DOHH2 (cell line): ENCODE data around the gene C13orf46.

ENCODE experiments used
- EZH2phosphoT487 ChIP-seq: fragments of 200-600 bp; sonication (generic); IDR thresholded peaks from 2 replicates; pipeline ENCODE4 v1.6.1; 2017; ENCODE audit warnings: borderline replicate concordance, mild to moderate bottlenecking, antibody characterized with exemption, low read length, moderate library complexity, mixed read lengths
- TF ChIP-seq, protein P1 (sequence below): fragments of 200-600 bp; sonication (generic); IDR thresholded peaks from one replicate; pipeline ENCODE4 v1.5.1; 2014; ENCODE audit warnings: antibody characterized with exemption, mild to moderate bottlenecking, low read depth, low read length; ENCODE audit not compliant: poor library complexity, severe bottlenecking

DNA sequence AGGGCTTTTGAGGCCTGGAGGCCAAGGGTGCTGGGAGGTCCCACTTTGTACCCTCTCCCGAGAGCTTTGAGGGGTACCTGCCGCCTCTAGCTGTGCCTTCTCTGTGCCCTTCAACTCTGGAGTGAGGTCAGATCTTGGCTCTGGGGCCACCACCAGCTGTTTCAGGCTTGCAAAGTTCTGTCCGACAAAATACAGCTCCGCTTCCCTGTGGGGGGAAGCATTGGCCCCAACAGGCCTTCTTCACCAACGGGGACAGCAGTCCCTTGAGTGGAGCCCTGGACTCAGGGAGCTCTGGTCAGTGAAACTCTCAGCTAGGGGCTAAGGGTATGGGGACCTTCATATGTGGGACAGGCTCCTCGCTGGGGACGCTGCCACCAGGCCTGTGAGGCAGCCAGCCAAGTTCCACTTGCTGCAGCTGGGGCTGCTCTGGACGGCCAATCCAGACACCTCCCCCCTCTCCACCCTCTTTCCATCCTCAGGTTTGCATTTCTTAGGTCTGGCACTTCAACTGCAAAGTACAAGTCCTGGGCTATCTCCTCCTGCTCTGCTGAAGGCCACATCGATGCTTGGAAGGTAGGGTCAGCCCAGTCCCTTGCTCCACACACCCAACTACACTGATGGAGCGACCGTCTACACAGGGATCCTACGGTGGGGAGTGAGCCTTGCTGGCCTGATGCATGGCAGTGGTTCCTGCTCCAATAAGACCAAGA lies 46.8 kb downstream of the C13orf46 start:
- TF ChIP-seq, protein P1, sequence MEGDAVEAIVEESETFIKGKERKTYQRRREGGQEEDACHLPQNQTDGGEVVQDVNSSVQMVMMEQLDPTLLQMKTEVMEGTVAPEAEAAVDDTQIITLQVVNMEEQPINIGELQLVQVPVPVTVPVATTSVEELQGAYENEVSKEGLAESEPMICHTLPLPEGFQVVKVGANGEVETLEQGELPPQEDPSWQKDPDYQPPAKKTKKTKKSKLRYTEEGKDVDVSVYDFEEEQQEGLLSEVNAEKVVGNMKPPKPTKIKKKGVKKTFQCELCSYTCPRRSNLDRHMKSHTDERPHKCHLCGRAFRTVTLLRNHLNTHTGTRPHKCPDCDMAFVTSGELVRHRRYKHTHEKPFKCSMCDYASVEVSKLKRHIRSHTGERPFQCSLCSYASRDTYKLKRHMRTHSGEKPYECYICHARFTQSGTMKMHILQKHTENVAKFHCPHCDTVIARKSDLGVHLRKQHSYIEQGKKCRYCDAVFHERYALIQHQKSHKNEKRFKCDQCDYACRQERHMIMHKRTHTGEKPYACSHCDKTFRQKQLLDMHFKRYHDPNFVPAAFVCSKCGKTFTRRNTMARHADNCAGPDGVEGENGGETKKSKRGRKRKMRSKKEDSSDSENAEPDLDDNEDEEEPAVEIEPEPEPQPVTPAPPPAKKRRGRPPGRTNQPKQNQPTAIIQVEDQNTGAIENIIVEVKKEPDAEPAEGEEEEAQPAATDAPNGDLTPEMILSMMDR, result no peak
- no peak for TF ChIP-seq EZH2phosphoT487
